CD4-positive, alpha-beta T cell treated with Interleukin-15 for 4 hours (primary cell): ENCODE data around the gene OTOL1.
"Not testable (repeated sequence)": the region's sequence is repeated elsewhere in the genome, so short reads cannot be mapped to it uniquely, and the experiment has no call there.

Experiments used
- DNase-seq: peaks from one replicate; pipeline ENCODE4 v3.0.0-alpha.2; 2020; ENCODE audit warnings: low spot score

The OTOL1 gene

DNA sequence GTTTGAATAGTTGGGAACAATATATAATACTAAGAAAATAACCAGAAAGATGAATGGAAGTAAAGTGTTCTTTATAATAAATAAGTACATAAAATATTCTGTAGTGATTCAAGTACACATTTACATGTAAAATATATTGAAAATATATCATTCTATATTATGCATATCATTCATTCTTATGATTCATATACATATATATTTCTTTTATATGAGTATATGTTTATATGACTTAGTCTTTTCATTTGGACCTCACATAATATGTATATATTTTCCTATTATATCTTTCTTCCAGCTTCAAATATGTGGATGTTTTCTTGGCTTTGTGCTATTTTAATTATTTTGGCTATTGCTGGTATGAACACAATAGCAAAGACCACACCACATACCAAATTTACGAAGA, at the start of gene OTOL1:
OTOL1 (plus strand) TSS at position 301 of the 400 bp plus-strand sequence; CDS start at position 301, 0 bp downstream.
- no peak for DNase-seq

GRCh38 chr3:161449785-161450184, 46.8 kb upstream of the OTOL1 start:
- no peak for DNase-seq

DNA sequence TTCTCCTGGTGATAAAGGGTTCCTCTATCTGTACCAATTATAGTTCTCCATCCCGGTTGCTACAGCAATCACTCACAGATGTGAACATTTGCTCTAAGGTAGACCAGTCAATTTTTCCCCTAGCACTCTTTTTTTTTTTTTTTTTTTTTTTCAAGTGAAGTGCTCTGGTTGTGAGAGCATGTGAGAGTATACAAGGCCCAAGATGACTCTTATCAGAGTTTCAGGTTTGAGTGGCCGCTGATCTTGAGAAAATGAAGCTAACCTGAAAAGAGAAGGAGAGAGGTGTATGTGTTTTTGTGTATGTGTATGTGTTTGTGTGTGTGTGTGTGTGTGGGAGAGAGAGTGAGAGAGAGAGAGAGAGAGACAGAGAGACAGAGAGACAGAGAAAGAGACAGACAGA, 44.4 kb upstream of the OTOL1 start:
- DNase-seq, result no peak

- no peak for DNase-seq
These were observed 42.0 kb upstream of the OTOL1 start for GRCh38 chr3:161454615-161455014.

- no peak for DNase-seq
These were observed 40.6 kb upstream of the OTOL1 start for GRCh38 chr3:161455962-161456361.

GRCh38 chr3:161462138-161462537, 34.5 kb upstream of the OTOL1 start:
- DNase-seq, result no peak

GRCh38 chr3:161471211-161471610, 25.4 kb upstream of the OTOL1 start:
- no peak for DNase-seq

DNA sequence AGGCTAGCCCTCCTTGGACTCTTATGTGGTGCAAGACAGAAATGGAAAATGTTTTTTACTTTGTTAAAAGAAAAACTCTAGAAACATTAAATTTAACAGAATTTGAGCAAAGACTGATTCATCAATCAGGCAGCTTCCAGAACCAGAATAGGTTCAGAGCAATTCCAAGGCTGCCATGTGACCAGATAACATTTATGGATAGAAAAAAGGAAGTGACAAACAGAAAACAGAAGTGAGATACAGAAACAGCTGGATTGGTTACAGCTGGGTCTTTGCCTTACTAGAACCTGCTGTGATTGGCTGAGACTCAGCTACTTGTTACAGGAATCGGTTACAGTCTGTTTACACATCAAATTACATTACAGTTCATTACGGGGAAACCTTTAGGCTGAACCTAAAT, 22.5 kb upstream of the OTOL1 start:
- no peak for DNase-seq

DNA sequence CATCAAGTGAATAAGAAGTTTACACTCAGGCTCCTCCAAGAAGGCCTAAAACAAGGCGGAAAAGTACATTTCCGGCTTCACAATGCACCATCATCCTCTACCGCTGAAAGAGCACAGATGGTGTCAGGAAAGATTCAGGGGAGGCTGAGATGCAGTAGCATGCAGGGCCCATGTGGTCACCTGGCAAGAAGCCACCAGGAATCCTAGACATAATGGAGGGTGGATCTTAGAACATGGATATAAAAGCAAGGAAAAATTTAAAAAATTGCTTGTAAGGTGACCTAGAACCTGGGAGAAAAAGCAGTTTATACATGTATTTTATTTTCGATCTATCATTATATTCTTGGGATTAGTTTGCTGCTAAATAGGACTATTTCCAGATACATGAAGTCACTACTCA, 21.9 kb upstream of the OTOL1 start:
- DNase-seq, result no peak

DNA sequence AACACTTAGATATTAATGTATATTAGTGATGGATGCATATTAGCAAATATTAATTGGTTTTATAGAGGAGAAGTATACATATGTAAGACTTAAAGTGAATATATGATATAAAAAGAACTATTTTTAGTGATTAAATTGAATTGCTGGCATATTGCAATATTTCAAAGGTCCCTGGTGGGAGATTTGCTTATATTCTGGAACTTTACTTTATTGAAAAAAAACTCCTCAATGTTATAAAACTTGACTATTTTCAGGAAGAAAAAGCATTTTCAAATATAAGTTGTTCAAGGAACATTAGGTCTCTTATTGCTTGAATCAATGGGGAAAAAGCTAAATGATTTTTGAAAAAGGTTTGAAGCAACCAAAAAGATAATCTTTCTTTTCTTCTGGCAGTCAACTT, 21.4 kb upstream of the OTOL1 start:
- no peak for DNase-seq

- DNase-seq, result no peak
These were observed 20.7 kb upstream of the OTOL1 start for GRCh38 chr3:161475905-161476304.

DNA sequence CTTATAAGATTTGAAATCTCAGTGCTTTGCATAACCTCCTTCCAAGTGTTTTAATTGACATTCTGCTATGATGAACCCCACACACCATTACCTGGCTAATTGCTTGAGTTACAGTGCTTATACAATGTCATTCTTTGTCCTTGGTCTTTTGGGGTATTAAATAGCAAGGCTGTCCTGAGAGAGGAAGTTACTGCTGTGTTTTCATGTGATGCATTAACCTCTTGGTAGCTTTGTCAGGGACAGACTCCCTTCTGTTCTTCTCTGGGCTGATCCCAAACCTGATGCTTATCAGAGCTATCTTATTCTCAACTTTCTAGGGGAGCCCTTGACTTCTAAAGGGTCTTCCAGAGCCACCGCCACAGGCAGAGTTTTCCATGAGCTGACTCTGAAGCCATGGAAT, 12.4 kb upstream of the OTOL1 start:
- no peak for DNase-seq

DNA sequence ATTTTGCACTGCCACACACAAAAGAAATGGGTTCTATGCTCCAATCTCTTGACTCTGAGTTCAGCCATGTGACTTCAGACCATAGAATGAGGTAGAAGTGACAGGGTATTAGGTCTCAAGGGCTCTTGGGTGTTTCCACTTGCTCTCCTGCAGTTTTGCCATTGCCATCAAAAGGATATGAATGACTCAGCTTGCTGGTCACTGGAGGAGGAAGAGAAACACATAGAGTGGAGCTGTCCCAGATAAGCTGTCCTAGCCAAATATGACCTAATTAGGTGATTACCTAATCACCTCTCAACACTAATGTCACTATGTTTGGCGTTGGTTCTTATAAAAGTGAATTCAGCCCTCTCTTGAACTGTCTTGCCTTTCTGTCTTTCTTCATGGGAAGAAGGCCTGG, 8.3 kb upstream of the OTOL1 start:
- DNase-seq, result not testable (repeated sequence)

DNA sequence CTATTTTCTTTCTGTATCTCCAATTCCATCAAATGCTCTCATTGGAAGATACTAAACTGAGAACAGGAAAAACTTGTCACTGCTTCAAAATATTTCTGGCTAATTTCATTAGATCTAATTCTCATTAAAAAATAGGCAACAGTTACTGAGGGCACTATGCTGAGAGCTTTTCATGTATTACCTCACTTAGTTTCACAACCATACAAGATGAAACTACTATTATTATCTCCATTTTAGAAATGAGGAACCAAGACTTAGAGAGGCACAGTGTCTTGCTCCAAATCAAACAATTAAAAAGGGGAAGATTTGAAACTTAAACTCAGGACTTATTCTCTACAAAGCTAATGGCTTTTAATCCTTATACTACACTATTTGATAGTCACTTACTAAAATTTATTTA, 7.2 kb upstream of the OTOL1 start:
- DNase-seq, result no peak

GRCh38 chr3:161490845-161491244, 5.8 kb upstream of the OTOL1 start:
- not testable (repeated sequence) for DNase-seq

DNA sequence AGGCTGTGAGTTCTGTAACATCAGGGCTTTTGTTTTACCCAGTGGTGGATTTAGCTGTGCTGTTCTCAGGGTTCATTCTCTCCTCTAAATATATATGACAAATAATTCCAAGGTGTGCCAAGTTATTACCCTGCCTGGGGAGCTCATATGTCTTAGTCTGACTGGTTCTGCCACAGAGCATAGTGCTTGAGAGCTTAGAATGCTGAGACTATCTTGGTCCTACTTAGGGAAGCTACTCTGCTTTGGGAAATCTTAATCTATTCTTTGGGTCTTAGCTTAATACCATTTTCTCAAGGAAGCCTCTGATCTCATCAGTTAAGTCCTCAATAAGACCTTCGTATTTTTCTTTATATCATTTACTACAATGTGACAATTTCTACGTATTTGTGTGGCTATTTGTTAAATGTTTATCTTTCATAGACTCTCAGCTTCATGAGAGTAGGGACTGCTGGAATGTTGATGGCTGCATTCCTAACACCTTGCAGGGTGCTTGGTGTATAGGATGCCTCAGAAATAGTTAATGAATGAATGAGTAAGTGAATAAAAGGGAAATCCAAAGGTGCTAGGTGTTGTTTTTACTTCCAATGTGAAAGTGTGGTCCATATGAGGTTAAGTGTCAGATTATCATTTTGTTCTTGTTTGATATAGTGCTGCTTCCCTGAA, 1.8 kb downstream of the OTOL1 start:
- no peak for DNase-seq

GRCh38 chr3:161500068-161500796, 3.6 kb downstream of the OTOL1 start:
- DNase-seq, result no peak

DNA sequence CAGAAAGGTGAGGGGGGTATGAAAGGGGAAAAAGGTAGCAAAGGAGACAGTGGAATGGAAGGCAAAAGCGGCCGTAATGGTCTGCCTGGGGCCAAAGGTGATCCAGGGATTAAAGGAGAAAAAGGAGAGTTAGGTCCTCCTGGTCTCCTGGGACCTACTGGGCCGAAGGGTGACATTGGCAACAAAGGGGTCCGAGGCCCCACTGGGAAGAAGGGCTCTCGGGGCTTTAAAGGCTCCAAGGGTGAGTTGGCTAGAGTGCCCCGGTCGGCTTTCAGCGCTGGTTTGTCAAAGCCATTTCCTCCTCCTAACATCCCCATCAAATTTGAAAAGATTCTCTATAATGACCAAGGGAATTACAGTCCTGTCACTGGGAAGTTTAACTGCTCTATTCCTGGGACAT, 6.7 kb downstream of the OTOL1 start:
- no peak for DNase-seq

GRCh38 chr3:161508852-161509477, 12.4 kb downstream of the OTOL1 start:
- DNase-seq, result no peak

- no peak for DNase-seq
These were observed 14.1 kb downstream of the OTOL1 start for GRCh38 chr3:161510510-161511260.

- DNase-seq, result no peak
These were observed 27.3 kb downstream of the OTOL1 start for GRCh38 chr3:161523916-161524315.

- DNase-seq, result no peak
These were observed 35.3 kb downstream of the OTOL1 start for GRCh38 chr3:161531930-161532329.

DNA sequence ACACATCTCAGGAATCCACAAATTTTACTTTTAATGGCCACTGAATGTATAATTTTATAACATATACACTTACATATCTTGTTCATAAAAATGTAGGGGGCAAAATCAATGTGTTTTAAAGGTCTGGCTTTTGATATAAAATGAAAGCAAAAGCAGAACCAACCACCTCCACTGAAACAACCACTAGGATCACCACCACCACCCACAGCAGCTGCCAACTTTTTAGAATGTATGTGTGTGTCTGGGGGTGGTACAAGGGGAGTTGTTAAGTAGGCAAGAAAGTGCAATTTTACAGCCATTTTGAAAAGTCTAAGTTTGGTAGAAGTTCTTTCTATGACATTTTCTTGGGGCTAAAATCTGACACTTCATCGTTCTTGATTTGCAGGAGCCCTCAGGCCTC, 44.0 kb downstream of the OTOL1 start:
- DNase-seq, result no peak
